K562 (cell line): ENCODE measurements around the gene TMED8.

Experiments used
- AFF1 ChIP-seq, 2 experiments: fragments of 450-650 bp; IDR thresholded peaks; 2 replicates each; pipeline ENCODE4 v1.6.1; 2018; ENCODE audit warnings: mild to moderate bottlenecking in 2 of 2, low read depth in 1 of 2; ENCODE audit not compliant: partially characterized antibody in 2 of 2
- CTCF ChIP-seq, 3 experiments: IDR thresholded peaks in 2 of 3; conservative IDR thresholded peaks in 1 of 3; 2 replicates each; pipeline ENCODE4 v1.5.1; 2011 to 2012; ENCODE audit warnings: low read length in 3 of 3, mild to moderate bottlenecking in 3 of 3, control low read depth in 2 of 3, improper control_type of control experiment in 1 of 3, inconsistent platforms in 1 of 3, low read depth in 1 of 3, mixed read lengths in 1 of 3, moderate library complexity in 1 of 3; ENCODE audit not compliant: insufficient read depth in 2 of 3
- ERF ChIP-seq: fragments of 450-650 bp; formaldehyde crosslinking; IDR thresholded peaks from 2 replicates; pipeline ENCODE4 v1.4.0; 2020; ENCODE audit warnings: mild to moderate bottlenecking, mixed read lengths
- MTF1 ChIP-seq: fragments of 250-450 bp; sonication (Bioruptor Pico); IDR thresholded peaks from 2 replicates; pipeline ENCODE4 v1.9.0; 2021; ENCODE audit warnings: moderate library complexity, mild to moderate bottlenecking, inconsistent platforms, borderline replicate concordance
- MYC ChIP-seq, 2 experiments: fragments of 250-450 bp in 1 of 2; sonication (Bioruptor Pico) in 1 of 2; IDR thresholded peaks; 2 replicates each; pipeline versions ENCODE4 v1.5.1 to v1.6.1; 2012 to 2021; ENCODE audit warnings: low read depth in 2 of 2, borderline replicate concordance in 1 of 2, improper control_type of control experiment in 1 of 2, low read length in 1 of 2, mild to moderate bottlenecking in 1 of 2, moderate library complexity in 1 of 2
- PHF8 ChIP-seq: fragments of 200-600 bp; sonication (generic); IDR thresholded peaks from 2 replicates; pipeline ENCODE4 v1.6.1; 2012; ENCODE audit warnings: mixed run types, mild to moderate bottlenecking, inconsistent platforms, low read length, moderate library complexity, borderline replicate concordance
- RFX5 ChIP-seq: IDR thresholded peaks from 2 replicates; pipeline ENCODE4 v1.6.1; 2011; ENCODE audit warnings: low read depth, mild to moderate bottlenecking, improper control_type of control experiment, low read length
- U2AF2 ChIP-seq: fragments of 200-400 bp; formaldehyde crosslinking; optimal IDR thresholded peaks from 2 replicates; pipeline ENCODE3; 2017; ENCODE audit warnings: low read depth, mild to moderate bottlenecking, low read length
- XRCC5 ChIP-seq: fragments of 200-400 bp; formaldehyde crosslinking; IDR thresholded peaks from 2 replicates; pipeline ENCODE4 v1.6.1; 2017; ENCODE audit warnings: low read depth, mild to moderate bottlenecking, low read length
- ZNF184 ChIP-seq: sonication (generic); formaldehyde crosslinking; IDR thresholded peaks from 2 replicates; pipeline ENCODE4 v1.5.0; 2020; ENCODE audit warnings: missing genetic modification reagents
- ZNF274 ChIP-seq: IDR thresholded peaks from 2 replicates; pipeline ENCODE4 v1.6.1; 2011; ENCODE audit warnings: low read depth, mild to moderate bottlenecking, low read length, moderate library complexity, borderline replicate concordance

GRCh38 chr14:77322951-77323350, 53.9 kb downstream of the TMED8 start:
- no peak for TF ChIP-seq PHF8
- no peak for TF ChIP-seq CTCF (IDR thresholded peaks at IDR 0.05 in 2 of 3, conservative IDR thresholded peaks at IDR 0.05 in 1 of 3; ENCODE audit: insufficient read depth in 2 of 3, low read depth in 1 of 3, low read length in 3 of 3)
- TF ChIP-seq AFF1 (IDR thresholded peaks at IDR 0.05; ENCODE audit: low read depth in 1 of 2, partially characterized antibody in 2 of 2) = no peak
- no peak for TF ChIP-seq RFX5
- TF ChIP-seq MTF1 = no peak
- no peak for TF ChIP-seq U2AF2
- TF ChIP-seq ZNF184 (CRISPR knock-in tag) = no peak
- no peak for TF ChIP-seq ERF (CRISPR knock-in tag)
- no peak for TF ChIP-seq XRCC5
- TF ChIP-seq ZNF274 = no peak
- no peak for TF ChIP-seq MYC (IDR thresholded peaks at IDR 0.05; ENCODE audit: low read depth, low read length)
- TF ChIP-seq MYC (CRISPR knock-in tag; IDR thresholded peaks at IDR 0.05; ENCODE audit: borderline replicate concordance, low read depth) = no peak
